H9 (cell line): Measurements from ENCODE around the gene PIP4K2A. TPM values are rescaled to one million over a fixed set of nuclear protein-coding genes. Genes with fewer than 3 reads are reported as not detected.

Experiments
- DNase-seq: peaks from one replicate; pipeline ENCODE4 v3.0.0-alpha.2; 2017
- H2AFZ ChIP-seq: one replicate; pipeline ENCODE4 v1.6.1; 2013; ENCODE audit warnings: mild to moderate bottlenecking, low read length, control low read depth, moderate library complexity
- H2AK5ac ChIP-seq: 2 replicates; pipeline ENCODE4 v1.6.1; 2013; ENCODE audit warnings: low read length, control low read depth, mixed read lengths; ENCODE audit not compliant: insufficient read length
- H2BK120ac ChIP-seq: one replicate; pipeline ENCODE4 v1.6.1; 2013; ENCODE audit warnings: low read depth, mild to moderate bottlenecking, low read length, control low read depth, inconsistent platforms; ENCODE audit not compliant: poor library complexity, severe bottlenecking
- H2BK12ac ChIP-seq: 2 replicates; pipeline ENCODE4 v1.6.1; 2013; ENCODE audit warnings: low read length, control low read depth, mixed read lengths, low read depth; ENCODE audit not compliant: insufficient read length
- H2BK15ac ChIP-seq: 2 replicates; pipeline ENCODE4 v1.6.1; 2013; ENCODE audit warnings: low read depth, low read length, control low read depth
- H2BK20ac ChIP-seq: one replicate; pipeline ENCODE4 v1.6.1; 2013; ENCODE audit warnings: low read depth, mild to moderate bottlenecking, low read length, control low read depth, inconsistent platforms; ENCODE audit not compliant: poor library complexity, severe bottlenecking
- H2BK5ac ChIP-seq: 2 replicates; pipeline ENCODE4 v1.6.1; 2013; ENCODE audit warnings: low read length, control low read depth, mixed read lengths; ENCODE audit not compliant: insufficient read length
- H3K14ac ChIP-seq: 2 replicates; pipeline ENCODE4 v1.6.1; 2013; ENCODE audit warnings: low read length, control low read depth; ENCODE audit not compliant: insufficient read depth
- H3K18ac ChIP-seq: 2 replicates; pipeline ENCODE4 v1.6.1; 2013; ENCODE audit warnings: low read depth, mild to moderate bottlenecking, mixed read lengths, low read length, control low read depth; ENCODE audit not compliant: insufficient read length
- H3K23ac ChIP-seq: 2 replicates; pipeline ENCODE4 v1.6.1; 2013; ENCODE audit warnings: low read length, control low read depth, mixed read lengths, low read depth; ENCODE audit not compliant: insufficient read length
- H3K23me2 ChIP-seq: 2 replicates; pipeline ENCODE4 v1.6.1; 2013; ENCODE audit warnings: low read depth, mild to moderate bottlenecking, mixed read lengths, low read length, control low read depth; ENCODE audit not compliant: insufficient read length, poor library complexity, severe bottlenecking
- H3K27ac ChIP-seq: 2 replicates; pipeline ENCODE4 v1.5.1; 2013; ENCODE audit warnings: low read length, control low read depth, mixed read lengths, low read depth; ENCODE audit not compliant: insufficient read length
- H3K27me3 ChIP-seq: 2 replicates; pipeline ENCODE4 v1.6.1; 2013; ENCODE audit warnings: low read length, control low read depth, inconsistent platforms; ENCODE audit not compliant: insufficient read depth
- H3K4ac ChIP-seq: 2 replicates; pipeline ENCODE4 v1.6.1; 2013; ENCODE audit warnings: low read depth, mild to moderate bottlenecking, control low read depth, inconsistent platforms, low read length, moderate library complexity
- H3K4me1 ChIP-seq: 2 replicates; pipeline ENCODE4 v1.6.1; 2013; ENCODE audit warnings: low read length, control low read depth, inconsistent platforms; ENCODE audit not compliant: insufficient read depth
- H3K4me2 ChIP-seq: 2 replicates; pipeline ENCODE4 v1.6.1; 2013; ENCODE audit warnings: low read length, control low read depth, mixed read lengths; ENCODE audit not compliant: insufficient read length, insufficient read depth
- H3K56ac ChIP-seq: 2 replicates; pipeline ENCODE4 v1.6.1; 2013; ENCODE audit warnings: low read depth, mild to moderate bottlenecking, mixed read lengths, low read length, control low read depth; ENCODE audit not compliant: insufficient read length
- H3K79me1 ChIP-seq: 2 replicates; pipeline ENCODE4 v1.6.1; 2013; ENCODE audit warnings: low read depth, mild to moderate bottlenecking, moderate library complexity, low read length, control low read depth, inconsistent platforms; ENCODE audit not compliant: insufficient read depth, poor library complexity, severe bottlenecking
- H3K79me2 ChIP-seq: 2 replicates; pipeline ENCODE4 v1.6.1; 2013; ENCODE audit warnings: low read length, control low read depth, inconsistent platforms; ENCODE audit not compliant: insufficient read depth
- H3K9ac ChIP-seq: 2 replicates; pipeline ENCODE4 v1.6.1; 2013; ENCODE audit warnings: low read length, control low read depth, mixed read lengths; ENCODE audit not compliant: insufficient read length; ENCODE audit errors: extremely low read depth
- H3K9me3 ChIP-seq: one replicate; pipeline ENCODE4 v1.6.1; 2013; ENCODE audit warnings: low read depth, low read length, inconsistent platforms; ENCODE audit not compliant: control insufficient read depth
- H3T11ph ChIP-seq: one replicate; pipeline ENCODE4 v1.6.1; 2013; ENCODE audit warnings: mild to moderate bottlenecking, low read length, control low read depth, inconsistent platforms
- H4K20me1 ChIP-seq: one replicate; pipeline ENCODE4 v1.6.1; 2013; ENCODE audit not compliant: control insufficient read depth, insufficient read length, insufficient read depth
- H4K5ac ChIP-seq: 2 replicates; pipeline ENCODE4 v1.6.1; 2013; ENCODE audit warnings: low read depth, mild to moderate bottlenecking, mixed read lengths, low read length, control low read depth; ENCODE audit not compliant: insufficient read length
- H4K8ac ChIP-seq: replicated peaks from 2 replicates; pipeline ENCODE4 v1.6.1; 2013; ENCODE audit warnings: low read length, control low read depth, mixed read lengths, low read depth; ENCODE audit not compliant: insufficient read length
- H4K91ac ChIP-seq: 2 replicates; pipeline ENCODE4 v1.6.1; 2013; ENCODE audit warnings: low read depth, mild to moderate bottlenecking, moderate library complexity, mixed read lengths, low read length, control low read depth; ENCODE audit not compliant: insufficient read length
- H3K27ac Mint-ChIP-seq, 3 experiments: 2 replicates in 2 of 3; 3 replicates in 1 of 3; pipeline ENCODE4 v1.8.0; 2020 to 2021; ENCODE audit warnings: mixed read lengths in 3 of 3, mild to moderate bottlenecking in 1 of 3, moderate library complexity in 1 of 3
- H3K27me3 Mint-ChIP-seq: 2 replicates; pipeline ENCODE4 v1.8.0; 2021; ENCODE audit warnings: low read depth, mild to moderate bottlenecking, moderate library complexity, mixed read lengths
- H3K36me3 Mint-ChIP-seq, 3 experiments: 2 replicates in 2 of 3; 3 replicates in 1 of 3; pipeline ENCODE4 v1.8.0; 2020 to 2021; ENCODE audit warnings: low read depth in 3 of 3, mixed read lengths in 3 of 3; ENCODE audit not compliant: insufficient read depth in 1 of 3
- H3K4me1 Mint-ChIP-seq, 2 experiments: 2 replicates each; pipeline ENCODE4 v1.8.0; 2020; ENCODE audit warnings: mixed read lengths in 2 of 2
- H3K4me3 Mint-ChIP-seq, 2 experiments: 2 replicates in 1 of 2; 3 replicates in 1 of 2; pipeline ENCODE4 v1.8.0; 2020 to 2021; ENCODE audit warnings: mild to moderate bottlenecking in 2 of 2, mixed read lengths in 2 of 2, moderate library complexity in 1 of 2
- H3K9me3 Mint-ChIP-seq, 2 experiments: 2 replicates in 1 of 2; 3 replicates in 1 of 2; pipeline ENCODE4 v1.8.0; 2020; ENCODE audit warnings: mild to moderate bottlenecking in 2 of 2, mixed read lengths in 2 of 2, moderate library complexity in 1 of 2
- CTCF ChIP-seq: fragments of 200-600 bp; sonication (generic); conservative IDR thresholded peaks from 3 replicates; pipeline ENCODE4 v1.8.0; 2021; ENCODE audit warnings: antibody characterized with exemption, mild to moderate bottlenecking
- whole genome bisulfite sequencing: extraction: QIAGEN DNeasy Blood & Tissue Kit; methylation state at CpG from one replicate; pipeline ENCODE4 v1.1.7; 2013; ENCODE audit warnings: missing lambda C conversion rate, low lambda C conversion rate, mixed read lengths; ENCODE audit not compliant: insufficient read length; ENCODE audit errors: extremely low coverage; 5-methylcytosine and 5-hydroxymethylcytosine counted together
- total RNA-seq: library from RNA; stranded (reverse); gene quantifications from 2 replicates; pipeline ENCODE4 v1.2.1, GENCODE V29; 2021

The PIP4K2A gene
- total RNA-seq, 1 experiment from 2014 or later: 33.6 TPM

- H4K8ac ChIP-seq: no peak overlapping the region
- no peak for TF ChIP-seq CTCF
- peak overlapping the region in 2 of 3 experiments; percentile 40 to 65; a peak in 1 of 7 replicates for H3K27ac Mint-ChIP-seq
- no peaks in the 10 kb centered on the region for H3K9me3 ChIP-seq
- no peak overlapping the region for H2AFZ ChIP-seq
- H3K4ac ChIP-seq: no peak overlapping the region
- no CpG with 5 or more reads among the region's 4 CpGs for WGBS
- H3K23me2 ChIP-seq: no peaks in the 10 kb centered on the region
- no peaks in the 10 kb centered on the region for H3K9me3 Mint-ChIP-seq
- H2AK5ac ChIP-seq: no peak overlapping the region
- H3K4me2 ChIP-seq: no peak overlapping the region
- H4K5ac ChIP-seq: no peak overlapping the region
- H3K79me1 ChIP-seq: peaks cover 3% of the 10 kb centered on the region
- no peak overlapping the region for H2BK120ac ChIP-seq
- no peak overlapping the region for H2BK15ac ChIP-seq
- peaks cover 8% of the 10 kb centered on the region for H3K4me1 ChIP-seq
- no peak overlapping the region for H3K9ac ChIP-seq
- no peak overlapping the region for H4K91ac ChIP-seq
- H3K36me3 Mint-ChIP-seq: peaks cover 0 to 4% (median 0%) of the 10 kb centered on the region in 3 experiments; a peak in 3 of 7 replicates
- no peak overlapping the region for H3K14ac ChIP-seq
- no peak overlapping the region for H3K27ac ChIP-seq
- no peak overlapping the region for H2BK12ac ChIP-seq
- peaks cover 5% of the 10 kb centered on the region; the same call in 1 of the 2 replicates for H3K79me2 ChIP-seq
- no peaks in the 10 kb centered on the region for H4K20me1 ChIP-seq
- H3K56ac ChIP-seq: no peak overlapping the region
- no peak for DNase-seq
- H3K18ac ChIP-seq: no peak overlapping the region
- H2BK20ac ChIP-seq: no peak overlapping the region
- no peaks in the 10 kb centered on the region for H3K27me3 Mint-ChIP-seq
- no peak overlapping the region for H3K23ac ChIP-seq
- H2BK5ac ChIP-seq: no peak overlapping the region
- H3T11ph ChIP-seq: no peak overlapping the region
- H3K4me1 Mint-ChIP-seq: peaks cover 41 to 60% of the 10 kb centered on the region in 2 experiments
- H3K27me3 ChIP-seq: no peaks in the 10 kb centered on the region
- H3K4me3 Mint-ChIP-seq: no peak overlapping the region
Measured at GRCh38 chr10:22657024-22657423, 57.4 kb downstream of the PIP4K2A start.
